ENCODE measurements around the gene TPST2.

Gene TPST2

GRCh38 chr22:26496456-26496855, 93.5 kb downstream of the TPST2 start:
- TF ChIP-seq CTCF (IDR thresholded peaks at IDR 0.05) = no peak

DNA sequence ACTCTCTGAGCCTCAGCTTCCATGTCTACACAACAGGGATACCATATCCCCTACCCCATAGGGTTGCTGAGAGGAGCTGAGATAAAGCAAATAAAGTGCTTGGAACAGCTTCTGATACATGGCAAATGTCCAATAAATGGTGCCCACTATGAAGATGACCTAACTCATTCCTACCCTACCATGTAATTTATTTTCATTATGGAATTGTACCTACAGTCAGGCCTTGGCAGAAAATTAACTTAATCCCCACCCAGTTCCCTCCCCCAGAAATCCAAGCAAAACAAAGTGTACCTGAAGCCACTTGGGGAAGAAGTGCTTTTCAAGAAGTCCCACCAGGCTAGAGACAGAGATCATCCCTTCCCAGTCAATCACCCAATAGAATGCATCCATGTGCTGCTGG, 95.4 kb downstream of the TPST2 start:
- H3K27ac ChIP-seq = no peak overlapping the region
- H2AFZ ChIP-seq = no peak overlapping the region
- no peak overlapping the region for H3K4me3 ChIP-seq (ENCODE audit: low read depth, low read length)
- H3K27me3 ChIP-seq (ENCODE audit: control insufficient read depth, insufficient read depth, low read length) = no peaks in the 10 kb centered on the region
- H3K79me2 ChIP-seq = no peaks in the 10 kb centered on the region
- H3K9me3 ChIP-seq (ENCODE audit: control insufficient read depth, low read length) = no peaks in the 10 kb centered on the region
- no peaks in the 10 kb centered on the region for H3K36me3 ChIP-seq (ENCODE audit: control insufficient read depth, insufficient read depth, low read length)
- no peaks in the 10 kb centered on the region for H3K4me1 ChIP-seq
- no peak for TF ChIP-seq CTCF (IDR thresholded peaks at IDR 0.05)
- no peak overlapping the region for H3K4me2 ChIP-seq (ENCODE audit: low read length)
- H3K9ac ChIP-seq = no peak overlapping the region

More at GRCh38 chr22:26496456-26496855, 93.5 kb downstream of the TPST2 start:
- H3K36me3 ChIP-seq (ENCODE audit: control insufficient read depth, insufficient read depth, low read length) = no peaks in the 10 kb centered on the region
- no peaks in the 10 kb centered on the region for H3K4me1 ChIP-seq
- H3K27me3 ChIP-seq (ENCODE audit: control insufficient read depth, insufficient read depth, low read length) = no peaks in the 10 kb centered on the region
- no peak overlapping the region for H2AFZ ChIP-seq
- no peak overlapping the region for H3K9ac ChIP-seq
- no peak overlapping the region for H3K27ac ChIP-seq
- H3K9me3 ChIP-seq (ENCODE audit: control insufficient read depth, low read length) = no peaks in the 10 kb centered on the region
- no peaks in the 10 kb centered on the region for H3K79me2 ChIP-seq
- no peak overlapping the region for H3K4me3 ChIP-seq (ENCODE audit: low read depth, low read length)
- H3K4me2 ChIP-seq (ENCODE audit: low read length) = no peak overlapping the region

DNA sequence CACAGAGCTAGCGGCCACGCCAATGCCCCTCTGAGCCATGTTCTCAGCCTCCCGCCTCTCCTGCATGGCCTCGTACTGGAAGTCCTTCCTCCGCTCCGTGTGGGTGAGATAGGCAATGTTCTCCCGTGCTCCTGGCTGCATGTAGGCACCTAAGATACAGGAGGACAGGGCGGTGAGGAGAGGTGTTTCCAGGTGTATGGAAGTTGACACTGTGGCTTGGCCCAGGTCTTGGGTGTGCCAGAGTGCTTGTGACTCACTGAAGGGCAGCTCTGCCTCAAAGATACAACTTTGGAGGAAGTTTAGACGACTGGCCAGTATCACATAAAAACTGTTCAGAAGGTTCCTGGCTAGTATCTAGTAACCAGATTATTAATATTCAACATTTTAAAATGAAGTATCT, 97.7 kb downstream of the TPST2 start:
- no peaks in the 10 kb centered on the region for H3K79me2 ChIP-seq
- no peaks in the 10 kb centered on the region for H3K4me1 ChIP-seq
- H3K36me3 ChIP-seq (ENCODE audit: control insufficient read depth, insufficient read depth, low read length) = no peaks in the 10 kb centered on the region
- H3K27ac ChIP-seq = no peak overlapping the region
- no peak overlapping the region for H3K9ac ChIP-seq
- no peak overlapping the region for H3K4me3 ChIP-seq (ENCODE audit: low read depth, low read length)
- no peak for TF ChIP-seq CTCF (IDR thresholded peaks at IDR 0.05)
- no peak overlapping the region for H3K4me2 ChIP-seq (ENCODE audit: low read length)
- no peak overlapping the region for H2AFZ ChIP-seq
- no peaks in the 10 kb centered on the region for H3K27me3 ChIP-seq (ENCODE audit: control insufficient read depth, insufficient read depth, low read length)
- no peaks in the 10 kb centered on the region for H3K9me3 ChIP-seq (ENCODE audit: control insufficient read depth, low read length)

DNA sequence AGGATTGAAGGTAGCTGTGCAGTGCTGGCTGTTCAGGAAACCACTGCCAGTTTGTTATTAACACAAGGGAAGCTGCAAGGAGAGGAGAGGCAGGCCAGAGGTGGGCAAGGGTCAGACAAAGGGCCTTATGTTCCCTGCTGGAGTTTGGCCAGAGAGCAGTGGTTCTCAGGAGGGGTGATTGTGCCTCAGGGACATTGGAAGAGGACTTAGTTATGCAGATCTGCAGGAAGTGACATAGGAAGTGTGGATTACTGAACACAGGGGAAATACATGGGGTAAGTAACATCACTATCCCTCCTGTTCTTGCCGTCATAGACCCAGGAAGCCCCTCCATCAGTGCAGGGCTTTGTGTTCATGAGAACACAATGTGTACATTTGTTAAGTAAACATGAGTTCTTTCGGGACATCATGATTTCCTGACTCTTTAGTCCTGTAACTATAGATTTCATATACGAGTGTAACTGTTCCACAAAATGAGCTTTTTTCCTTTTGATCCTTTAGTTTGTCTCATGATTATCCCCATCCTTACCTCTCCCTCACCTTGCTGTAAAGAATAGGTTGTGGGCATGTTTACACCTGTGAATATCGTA, 100.4 kb downstream of the TPST2 start:
- Histone ChIP-seq H3K4me2 (ENCODE audit: low read length) (no peak overlapping the region), H3K79me2 (no peaks in the 10 kb centered on the region), H2AFZ (no peak overlapping the region), H3K9me3 (ENCODE audit: control insufficient read depth, low read length) (no peaks in the 10 kb centered on the region), H3K27ac (no peak overlapping the region), H3K4me3 (ENCODE audit: low read depth, low read length) (no peak overlapping the region), H3K9ac (no peak overlapping the region), H3K36me3 (ENCODE audit: control insufficient read depth, insufficient read depth, low read length) (no peaks in the 10 kb centered on the region), H3K4me1 (no peaks in the 10 kb centered on the region), H3K27me3 (ENCODE audit: control insufficient read depth, insufficient read depth, low read length) (no peaks in the 10 kb centered on the region)
- TF ChIP-seq CTCF (IDR thresholded peaks at IDR 0.05) = no peak

GRCh38 chr22:26487996-26488395, 101.9 kb downstream of the TPST2 start:
- H3K36me3 ChIP-seq (ENCODE audit: control insufficient read depth, insufficient read depth, low read length) = no peaks in the 10 kb centered on the region
- no peak overlapping the region for H3K27ac ChIP-seq
- TF ChIP-seq CTCF (IDR thresholded peaks at IDR 0.05) = no peak

More at GRCh38 chr22:26487996-26488395, 101.9 kb downstream of the TPST2 start:
- no peak overlapping the region for H3K4me3 ChIP-seq (ENCODE audit: low read depth, low read length)
- no peaks in the 10 kb centered on the region for H3K27me3 ChIP-seq (ENCODE audit: control insufficient read depth, insufficient read depth, low read length)
- H3K4me1 ChIP-seq = peaks cover 3% of the 10 kb centered on the region
- no peak overlapping the region for H2AFZ ChIP-seq
- no peaks in the 10 kb centered on the region for H3K9me3 ChIP-seq (ENCODE audit: control insufficient read depth, low read length)
- H3K79me2 ChIP-seq = peaks cover 3% of the 10 kb centered on the region
- H3K9ac ChIP-seq = no peak overlapping the region
- H3K4me2 ChIP-seq (ENCODE audit: low read length) = no peak overlapping the region

Data from parathyroid adenoma (tissue), 2 donors.